GM12801 (cell line): ENCODE measurements around the gene PGP.

Experiments used
- CTCF ChIP-seq: IDR thresholded peaks from one replicate; pipeline ENCODE4 v1.5.1; 2011; ENCODE audit warnings: control low read depth; ENCODE audit not compliant: insufficient read length; ENCODE audit errors: extremely low read depth

PGP gene

GRCh38 chr16:2173916-2174315 lies 40.7 kb downstream of the PGP start:
- no peak for TF ChIP-seq CTCF

GRCh38 chr16:2173366-2173765 lies 41.3 kb downstream of the PGP start:
- TF ChIP-seq CTCF, result no peak

GRCh38 chr16:2172688-2173335 lies 41.8 kb downstream of the PGP start:
- TF ChIP-seq CTCF, result no peak

- TF ChIP-seq CTCF, result no peak
These were observed 43.0 kb downstream of the PGP start for GRCh38 chr16:2171601-2172178.

GRCh38 chr16:2170587-2171435 lies 43.8 kb downstream of the PGP start:
- no peak for TF ChIP-seq CTCF

- TF ChIP-seq CTCF, result no peak
These were observed 44.6 kb downstream of the PGP start for GRCh38 chr16:2170080-2170479.

GRCh38 chr16:2167068-2167638 lies 47.5 kb downstream of the PGP start:
- no peak for TF ChIP-seq CTCF
